Myocyte (in vitro differentiated cells): ENCODE measurements around the gene MED14. TPM values are rescaled to one million over a fixed set of nuclear protein-coding genes. Genes with fewer than 3 reads are reported as not detected.
"Not testable (repeated sequence)": the region's sequence is repeated elsewhere in the genome, so short reads cannot be mapped to it uniquely, and the experiment has no call there.

Experiments used
- DNase-seq: peaks from one replicate; pipeline ENCODE4 v3.0.0-alpha.2; 2012; ENCODE audit warnings: low read depth
- polyA plus RNA-seq: library from polyadenylated mRNA; unstranded; fragments of >200 nt; gene quantifications from one replicate; pipeline ENCODE4 v1.2.1, GENCODE V29; 2012; ENCODE audit warnings: missing spikeins
- total RNA-seq: library from RNA; depleted of rRNA; stranded (reverse); fragments of >200 nt; gene quantifications from 2 replicates; pipeline ENCODE4 v1.2.3, GENCODE V29; 2014

The MED14 gene
- total RNA-seq = 28.9 and 31.2 TPM in 2 replicates
- polyA plus RNA-seq = 19.9 TPM

GRCh38 chrX:40735325-40736169 is at the start of gene MED14:
TSS of gene MED14 (minus strand) at chrX:40735542. CDS start at chrX:40735412, 130 bp downstream.
- DNase-seq = peak; percentile 85

- no peak for DNase-seq
Observed at GRCh38 chrX:40784516-40785151, 49.3 kb upstream of the MED14 start.

GRCh38 chrX:40782644-40783259 is 47.4 kb upstream of the MED14 start:
- DNase-seq = not testable (repeated sequence)

GRCh38 chrX:40780951-40781350 is 45.6 kb upstream of the MED14 start:
- no peak for DNase-seq

- no peak for DNase-seq
Observed at GRCh38 chrX:40780082-40780481, 44.7 kb upstream of the MED14 start.

GRCh38 chrX:40778861-40779575 is 43.7 kb upstream of the MED14 start:
- no peak for DNase-seq

GRCh38 chrX:40773809-40774208 is 38.5 kb upstream of the MED14 start:
- peak; percentile 16 for DNase-seq

- DNase-seq = no peak
Observed at GRCh38 chrX:40773188-40773587, 37.8 kb upstream of the MED14 start.

- no peak for DNase-seq
Observed at GRCh38 chrX:40772290-40772689, 36.9 kb upstream of the MED14 start.

GRCh38 chrX:40761762-40762161 is 26.4 kb upstream of the MED14 start:
- DNase-seq = no peak

GRCh38 chrX:40759374-40759773 is 24.0 kb upstream of the MED14 start:
- DNase-seq = no peak

- DNase-seq = no peak
Observed at GRCh38 chrX:40757058-40757457, 21.7 kb upstream of the MED14 start.

GRCh38 chrX:40755291-40756249 is 20.2 kb upstream of the MED14 start:
- DNase-seq = peak; percentile 81

- DNase-seq = no peak
Observed at GRCh38 chrX:40749681-40750494, 14.5 kb upstream of the MED14 start.

- no peak for DNase-seq
Observed at GRCh38 chrX:40748977-40749376, 13.6 kb upstream of the MED14 start.

GRCh38 chrX:40746521-40746920 is 11.2 kb upstream of the MED14 start:
- DNase-seq = no peak

GRCh38 chrX:40736170-40736505 is 796 bp upstream of the MED14 start:
- no peak for DNase-seq

GRCh38 chrX:40734971-40735324 is 394 bp downstream of the MED14 start:
- DNase-seq = no peak

- DNase-seq = no peak
Observed at GRCh38 chrX:40733706-40734105, 1.6 kb downstream of the MED14 start.

GRCh38 chrX:40732499-40732898 is 2.8 kb downstream of the MED14 start:
- DNase-seq = not testable (repeated sequence)
